ENCODE results near the gene ZNF75A.

Gene ZNF75A

GRCh38 chr16:3289998-3290673 is 15.2 kb upstream of the ZNF75A start:
- no peak for DNase-seq

- no peak for DNase-seq
Observed at GRCh38 chr16:3292604-3293003, 12.7 kb upstream of the ZNF75A start.

- DNase-seq = no peak
Observed at GRCh38 chr16:3295209-3295608, 10.1 kb upstream of the ZNF75A start.

- no peak for DNase-seq
Observed at GRCh38 chr16:3295783-3296182, 9.5 kb upstream of the ZNF75A start.

GRCh38 chr16:3304370-3304769 is 927 bp upstream of the ZNF75A start:
- DNase-seq = no peak

- DNase-seq = no peak
Observed at GRCh38 chr16:3306078-3306477, 781 bp downstream of the ZNF75A start.

GRCh38 chr16:3311496-3311895 is 6.2 kb downstream of the ZNF75A start:
- DNase-seq = no peak

- DNase-seq = no peak
Observed at GRCh38 chr16:3317315-3317999, 12.2 kb downstream of the ZNF75A start.

GRCh38 chr16:3321816-3322215 is 16.5 kb downstream of the ZNF75A start:
- DNase-seq = no peak

- DNase-seq = no peak
Observed at GRCh38 chr16:3327514-3327913, 22.2 kb downstream of the ZNF75A start.

- DNase-seq = no peak
Observed at GRCh38 chr16:3328104-3328503, 22.8 kb downstream of the ZNF75A start.

GRCh38 chr16:3328643-3329042 is 23.3 kb downstream of the ZNF75A start:
- no peak for DNase-seq

- no peak for DNase-seq
Observed at GRCh38 chr16:3346041-3346440, 40.7 kb downstream of the ZNF75A start.

- no peak for DNase-seq
Observed at GRCh38 chr16:3347586-3347985, 42.3 kb downstream of the ZNF75A start.

GRCh38 chr16:3348547-3349167 is 43.4 kb downstream of the ZNF75A start:
- DNase-seq = no peak

- no peak for DNase-seq
Observed at GRCh38 chr16:3349175-3349574, 43.9 kb downstream of the ZNF75A start.

GRCh38 chr16:3355589-3355988 is 50.3 kb downstream of the ZNF75A start, which contains the start of gene OR2C1:
Gene OR2C1, plus strand, starts transcription at chr16:3355889. Its CDS starts 52 bp downstream, at chr16:3355941.
- no peak for DNase-seq

- DNase-seq = no peak
Observed at GRCh38 chr16:3356118-3356517, 50.8 kb downstream of the ZNF75A start.

- DNase-seq = no peak
Observed at GRCh38 chr16:3358871-3359270, 53.6 kb downstream of the ZNF75A start.

GRCh38 chr16:3362931-3363330 is 57.6 kb downstream of the ZNF75A start:
- DNase-seq = no peak

GRCh38 chr16:3363793-3364192 is 58.5 kb downstream of the ZNF75A start:
- no peak for DNase-seq

GRCh38 chr16:3364774-3365427 is 59.6 kb downstream of the ZNF75A start:
- DNase-seq = peak; percentile 77 to 79
